ENCODE results near the gene UPK1A. TPM values are rescaled to one million over a fixed set of nuclear protein-coding genes. Genes with fewer than 3 reads are reported as not detected.

UPK1A gene
- polyA plus RNA-seq (2012; ENCODE audit: low read depth, missing spikeins): 0.36 TPM

GRCh38 chr19:35666251-35666913 lies at the start of gene UPK1A:
Gene UPK1A, plus strand, starts transcription at chr19:35666517. Its CDS starts 296 bp downstream, at chr19:35666813.
- DNase-seq (ENCODE audit: insufficient read length, low spot score): no peak
- TF ChIP-seq POU2F2 (IDR thresholded peaks at IDR 0.05; ENCODE audit: low read depth, low read length) (no peak), TAF1 (IDR thresholded peaks at IDR 0.05; ENCODE audit: low read depth, low read length) (no peak), SPI1 (IDR thresholded peaks at IDR 0.05; ENCODE audit: low read depth, low read length) (no peak), PAX5 (IDR thresholded peaks at IDR 0.05; ENCODE audit: insufficient read depth, low read length, severe bottlenecking) (no peak), POLR2AphosphoS5 (IDR thresholded peaks at IDR 0.05; ENCODE audit: low read depth, low read length) (no peak), POLR2A (IDR thresholded peaks at IDR 0.05; ENCODE audit: low read depth, low read length) (no peak)
- FAIRE-seq: no peak

DNA sequence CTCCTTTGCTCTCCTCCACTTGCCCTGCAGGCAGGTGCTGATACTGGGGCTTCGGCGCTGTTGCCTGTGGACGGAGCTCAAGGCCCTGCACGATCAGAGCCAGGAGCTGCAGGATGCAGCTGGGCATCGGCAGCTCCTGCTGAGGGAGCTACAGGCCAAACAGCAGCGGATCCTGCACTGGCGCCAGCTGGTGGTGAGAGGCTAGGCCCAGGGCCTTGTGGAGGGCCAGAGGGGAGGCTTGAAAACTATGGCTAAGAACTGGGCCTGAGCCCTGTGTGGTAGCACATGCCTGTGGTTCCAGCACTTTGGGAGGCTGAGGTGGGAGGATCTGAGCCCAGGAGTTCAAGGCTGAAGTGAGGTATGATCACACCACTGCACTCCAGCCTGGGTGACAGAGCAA lies 47.5 kb upstream of the UPK1A start:
- FAIRE-seq: no peak
- TF ChIP-seq POU2F2 (IDR thresholded peaks at IDR 0.05; ENCODE audit: low read depth, low read length) (no peak), TAF1 (IDR thresholded peaks at IDR 0.05; ENCODE audit: low read depth, low read length) (no peak), POLR2AphosphoS5 (IDR thresholded peaks at IDR 0.05; ENCODE audit: low read depth, low read length) (no peak), POLR2A (IDR thresholded peaks at IDR 0.05; ENCODE audit: low read depth, low read length) (no peak), SPI1 (IDR thresholded peaks at IDR 0.05; ENCODE audit: low read depth, low read length) (no peak), PAX5 (IDR thresholded peaks at IDR 0.05; ENCODE audit: insufficient read depth, low read length, severe bottlenecking) (no peak)
- no peak for DNase-seq (ENCODE audit: insufficient read length, low spot score)

DNA sequence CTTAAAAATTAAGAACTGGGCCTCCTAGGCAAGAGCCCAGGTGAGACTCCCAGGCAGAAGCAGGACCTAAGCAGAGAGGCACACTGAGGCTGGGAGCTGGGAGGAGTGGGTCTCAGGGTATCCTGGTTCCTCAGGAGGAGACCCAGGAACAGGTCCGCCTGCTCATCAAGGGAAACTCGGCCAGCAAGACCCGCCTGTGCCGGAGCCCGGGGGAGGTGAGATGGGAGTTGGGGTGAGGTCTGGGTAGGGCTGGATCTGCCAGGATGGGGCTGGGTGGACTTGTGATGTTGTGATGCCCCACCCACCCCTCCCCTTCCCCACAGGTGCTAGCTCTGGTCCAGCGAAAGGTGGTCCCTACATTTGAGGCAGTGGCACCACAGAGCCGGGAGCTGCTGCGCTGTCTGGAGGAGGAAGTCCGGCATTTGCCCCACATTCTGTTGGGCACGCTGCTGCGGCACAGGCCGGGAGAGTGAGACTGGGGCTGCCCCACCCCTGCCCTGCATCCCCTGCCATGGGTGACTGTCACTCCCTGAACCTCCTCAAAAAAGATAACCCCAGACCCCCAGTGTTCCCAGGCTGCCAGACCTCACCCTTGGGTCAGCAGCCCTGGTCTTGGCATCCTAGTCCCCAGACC lies 46.9 kb upstream of the UPK1A start:
- no peak for FAIRE-seq
- TF ChIP-seq POLR2AphosphoS5 (IDR thresholded peaks at IDR 0.05; ENCODE audit: low read depth, low read length) (no peak), SPI1 (IDR thresholded peaks at IDR 0.05; ENCODE audit: low read depth, low read length) (no peak), PAX5 (IDR thresholded peaks at IDR 0.05; ENCODE audit: insufficient read depth, low read length, severe bottlenecking) (no peak), POLR2A (IDR thresholded peaks at IDR 0.05; ENCODE audit: low read depth, low read length) (no peak), POU2F2 (IDR thresholded peaks at IDR 0.05; ENCODE audit: low read depth, low read length) (no peak), TAF1 (IDR thresholded peaks at IDR 0.05; ENCODE audit: low read depth, low read length) (no peak)

DNA sequence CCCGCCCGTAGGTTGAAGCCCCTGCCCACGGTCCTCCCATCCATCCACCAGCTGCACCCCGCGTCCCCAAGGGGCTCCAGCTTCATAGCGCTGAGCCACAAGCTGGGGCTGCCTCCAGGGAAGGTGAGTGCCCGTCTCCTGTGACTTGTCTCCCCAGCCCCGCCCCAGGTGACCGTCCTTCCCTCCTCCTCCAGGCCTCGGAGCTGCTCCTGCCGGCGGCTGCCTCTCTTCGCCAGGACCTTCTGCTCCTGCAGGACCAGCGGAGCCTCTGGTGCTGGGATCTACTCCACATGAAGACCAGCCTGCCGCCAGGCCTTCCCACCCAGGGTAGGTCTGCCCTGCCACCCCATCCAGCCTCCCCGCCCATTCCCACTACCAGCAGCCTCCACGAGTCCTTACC lies 46.3 kb upstream of the UPK1A start:
- DNase-seq (ENCODE audit: insufficient read length, low spot score) (no peak), FAIRE-seq (no peak)
- no peak for TF ChIP-seq TAF1 (IDR thresholded peaks at IDR 0.05; ENCODE audit: low read depth, low read length)
- no peak for TF ChIP-seq POU2F2 (IDR thresholded peaks at IDR 0.05; ENCODE audit: low read depth, low read length)
- no peak for TF ChIP-seq PAX5 (IDR thresholded peaks at IDR 0.05; ENCODE audit: insufficient read depth, low read length, severe bottlenecking)
- TF ChIP-seq POLR2A (IDR thresholded peaks at IDR 0.05; ENCODE audit: low read depth, low read length): no peak
- TF ChIP-seq POLR2AphosphoS5 (IDR thresholded peaks at IDR 0.05; ENCODE audit: low read depth, low read length): no peak
- TF ChIP-seq SPI1 (IDR thresholded peaks at IDR 0.05; ENCODE audit: low read depth, low read length): no peak

More for the DNA sequence above, 46.9 kb upstream of the UPK1A start:
- DNase-seq (ENCODE audit: insufficient read length, low spot score): no peak

DNA sequence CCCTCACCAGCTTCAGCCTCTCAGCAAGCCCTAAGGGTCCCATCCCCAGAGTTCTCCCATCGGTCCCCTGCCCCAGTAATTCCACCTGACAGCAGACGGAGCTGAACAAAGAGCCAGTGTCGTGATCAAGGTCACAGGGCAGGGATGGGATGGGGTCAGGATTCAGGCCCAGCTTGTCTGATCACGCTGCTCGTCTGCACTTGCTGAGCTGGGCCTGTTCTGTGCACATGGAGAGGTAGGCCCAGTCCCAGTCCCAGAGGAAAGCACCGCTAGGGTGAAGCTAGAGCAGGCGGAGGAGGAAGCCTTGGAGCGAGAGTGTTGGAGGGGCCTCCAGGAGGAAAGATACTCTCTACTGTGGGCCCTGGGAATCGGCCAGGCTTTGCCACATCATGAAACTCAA lies 44.6 kb upstream of the UPK1A start:
- FAIRE-seq (no peak), DNase-seq (ENCODE audit: insufficient read length, low spot score) (no peak)
- no peak for TF ChIP-seq PAX5 (IDR thresholded peaks at IDR 0.05; ENCODE audit: insufficient read depth, low read length, severe bottlenecking)
- no peak for TF ChIP-seq POU2F2 (IDR thresholded peaks at IDR 0.05; ENCODE audit: low read depth, low read length)
- no peak for TF ChIP-seq SPI1 (IDR thresholded peaks at IDR 0.05; ENCODE audit: low read depth, low read length)
- TF ChIP-seq POLR2A (IDR thresholded peaks at IDR 0.05; ENCODE audit: low read depth, low read length): no peak
- TF ChIP-seq TAF1 (IDR thresholded peaks at IDR 0.05; ENCODE audit: low read depth, low read length): no peak
- TF ChIP-seq POLR2AphosphoS5 (IDR thresholded peaks at IDR 0.05; ENCODE audit: low read depth, low read length): no peak

- FAIRE-seq: no peak
- TF ChIP-seq POLR2A (IDR thresholded peaks at IDR 0.05; ENCODE audit: low read depth, low read length) (no peak), SPI1 (IDR thresholded peaks at IDR 0.05; ENCODE audit: low read depth, low read length) (no peak), TAF1 (IDR thresholded peaks at IDR 0.05; ENCODE audit: low read depth, low read length) (no peak), POLR2AphosphoS5 (IDR thresholded peaks at IDR 0.05; ENCODE audit: low read depth, low read length) (no peak), POU2F2 (IDR thresholded peaks at IDR 0.05; ENCODE audit: low read depth, low read length) (no peak), PAX5 (IDR thresholded peaks at IDR 0.05; ENCODE audit: insufficient read depth, low read length, severe bottlenecking) (no peak)
- DNase-seq (ENCODE audit: insufficient read length, low spot score): no peak
Measured at GRCh38 chr19:35622750-35623149, 43.6 kb upstream of the UPK1A start.

DNA sequence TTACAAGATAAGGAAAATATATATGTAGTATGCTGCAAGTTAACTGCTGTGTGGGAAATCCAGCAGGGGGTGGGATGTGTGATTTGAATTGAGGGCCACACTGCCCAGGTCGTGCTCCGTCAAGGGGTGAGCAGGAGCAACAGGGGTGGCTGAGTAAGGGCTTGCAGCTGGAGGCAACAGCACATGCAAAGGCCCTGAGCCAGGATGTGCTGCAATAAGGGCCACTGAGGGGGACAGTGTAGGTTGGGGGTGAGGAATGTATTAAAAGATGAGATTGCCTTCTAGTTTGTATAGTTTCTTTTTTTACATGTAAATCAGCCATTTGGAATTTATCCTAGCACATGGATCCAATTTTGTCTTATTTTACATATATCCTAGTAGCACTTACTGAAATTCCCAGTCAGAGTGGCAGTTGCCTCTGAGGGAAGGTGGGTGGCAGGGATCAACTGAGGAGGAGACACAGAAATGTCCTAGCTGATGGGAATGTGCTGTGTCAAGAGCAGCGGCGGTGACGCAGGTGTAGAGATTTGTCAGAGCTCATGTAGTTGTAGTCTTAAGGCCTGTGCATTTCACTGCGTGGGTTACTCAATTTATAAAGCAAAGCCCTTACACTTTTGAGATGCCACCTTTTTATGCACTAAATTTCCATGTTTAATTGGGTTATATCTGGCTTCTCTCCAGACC lies 42.8 kb upstream of the UPK1A start:
- DNase-seq (ENCODE audit: insufficient read length, low spot score) (no peak), FAIRE-seq (no peak)
- TF ChIP-seq SPI1 (IDR thresholded peaks at IDR 0.05; ENCODE audit: low read depth, low read length) (no peak), TAF1 (IDR thresholded peaks at IDR 0.05; ENCODE audit: low read depth, low read length) (no peak), POLR2A (IDR thresholded peaks at IDR 0.05; ENCODE audit: low read depth, low read length) (no peak), POLR2AphosphoS5 (IDR thresholded peaks at IDR 0.05; ENCODE audit: low read depth, low read length) (no peak), PAX5 (IDR thresholded peaks at IDR 0.05; ENCODE audit: insufficient read depth, low read length, severe bottlenecking) (no peak), POU2F2 (IDR thresholded peaks at IDR 0.05; ENCODE audit: low read depth, low read length) (no peak)

DNA sequence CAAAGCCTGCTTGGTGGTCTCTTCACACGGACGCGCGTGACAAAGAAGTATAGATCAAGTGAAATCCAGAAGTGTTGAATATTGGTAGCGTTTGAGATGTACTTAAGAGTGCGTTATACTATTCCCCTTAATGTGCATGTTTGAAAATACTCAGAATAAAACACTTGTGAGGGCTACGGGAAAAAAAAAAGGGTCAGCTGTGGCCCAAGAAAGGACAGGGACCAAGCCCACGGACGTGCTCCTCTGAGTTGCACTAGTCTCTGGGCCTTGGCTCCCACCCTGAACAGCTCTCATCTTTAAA lies 38.1 kb upstream of the UPK1A start:
- FAIRE-seq: peak; percentile 33
- no peak for TF ChIP-seq TAF1 (IDR thresholded peaks at IDR 0.05; ENCODE audit: low read depth, low read length)
- TF ChIP-seq POLR2AphosphoS5 (IDR thresholded peaks at IDR 0.05; ENCODE audit: low read depth, low read length): no peak
- no peak for TF ChIP-seq PAX5 (IDR thresholded peaks at IDR 0.05; ENCODE audit: insufficient read depth, low read length, severe bottlenecking)
- TF ChIP-seq SPI1 (IDR thresholded peaks at IDR 0.05; ENCODE audit: low read depth, low read length): no peak
- no peak for TF ChIP-seq POLR2A (IDR thresholded peaks at IDR 0.05; ENCODE audit: low read depth, low read length)
- TF ChIP-seq POU2F2 (IDR thresholded peaks at IDR 0.05; ENCODE audit: low read depth, low read length): no peak
- no peak for DNase-seq (ENCODE audit: insufficient read length, low spot score)
